NCI-H2196 treated with DMSO at 0.1 percent for 48 hours (cell line): ENCODE measurements around the gene ALG14.

Experiments
- DNase-seq: peaks from one replicate; lab custom pipeline; 2025; ENCODE audit not compliant: unreplicated experiment; lab: John Stamatoyannopoulos, UW

The ALG14 gene

DNA sequence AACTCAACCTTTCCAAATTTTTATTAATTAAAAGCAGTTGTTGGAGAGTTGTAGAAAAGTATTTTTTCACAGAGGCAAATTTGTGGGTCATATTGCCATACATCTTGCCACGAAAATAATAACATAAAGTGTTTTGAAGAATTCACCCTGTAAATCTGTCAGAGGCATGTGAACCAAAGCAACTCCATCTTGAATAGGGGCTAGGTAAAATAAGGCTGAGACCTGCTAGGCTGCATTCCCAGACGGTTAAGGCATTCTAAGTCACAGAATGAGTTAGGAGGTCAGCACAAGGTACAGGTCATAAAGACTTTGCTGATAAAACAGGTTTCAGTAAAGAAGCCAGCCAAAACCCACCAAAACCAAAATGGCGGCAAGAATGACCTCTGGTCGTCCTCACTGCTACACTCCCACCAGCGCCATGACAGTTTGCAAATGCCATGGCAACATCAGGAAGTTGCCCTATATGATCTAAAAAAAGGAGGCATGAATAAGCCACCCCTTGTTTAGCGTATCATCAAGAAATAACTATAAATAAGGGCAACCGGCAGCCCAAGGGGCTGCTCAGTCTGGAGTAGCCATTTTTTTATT is 141.4 kb downstream of the ALG14 start:
- DNase-seq: no peak

DNA sequence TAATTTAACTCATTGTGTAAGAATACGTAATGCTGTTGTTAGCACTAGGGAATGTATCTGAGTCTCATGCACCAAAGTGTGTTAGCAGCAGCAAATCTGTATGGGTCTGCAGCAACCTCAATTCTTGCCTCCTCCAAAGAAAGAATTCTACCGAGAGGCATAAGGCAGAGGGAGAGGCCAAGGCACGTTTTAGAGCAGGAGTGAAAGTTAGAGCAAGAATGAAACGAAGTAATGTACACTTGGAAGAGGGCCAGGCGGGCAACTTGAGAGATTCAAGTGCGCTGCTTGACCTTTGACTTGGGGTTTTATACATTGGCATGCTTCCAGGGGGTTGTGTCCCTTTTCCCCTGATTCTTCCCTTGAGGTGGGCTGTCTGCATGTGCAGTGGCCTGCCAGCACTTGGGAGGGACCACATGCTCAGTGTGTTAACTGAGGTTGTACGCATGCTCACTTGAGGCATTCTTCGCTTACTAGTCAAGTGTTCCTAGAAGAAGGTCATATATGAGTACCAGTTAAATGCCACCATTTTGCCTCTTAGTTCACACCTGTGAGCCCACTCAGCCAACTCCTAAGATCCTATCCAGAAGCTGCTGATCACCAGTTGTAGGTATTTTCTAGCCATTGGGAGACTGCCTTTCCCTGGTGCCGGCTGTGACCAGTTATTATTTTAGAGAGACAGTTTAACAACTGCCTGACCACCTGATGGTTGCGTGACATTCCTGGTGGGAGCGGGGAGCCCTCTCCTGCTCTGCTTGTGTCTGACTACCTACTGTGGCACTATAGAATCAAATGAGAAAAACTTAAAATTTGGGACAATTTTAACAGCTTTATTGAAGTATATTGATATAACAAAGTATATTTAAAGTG is 143.2 kb downstream of the ALG14 start:
- DNase-seq: no peak

DNA sequence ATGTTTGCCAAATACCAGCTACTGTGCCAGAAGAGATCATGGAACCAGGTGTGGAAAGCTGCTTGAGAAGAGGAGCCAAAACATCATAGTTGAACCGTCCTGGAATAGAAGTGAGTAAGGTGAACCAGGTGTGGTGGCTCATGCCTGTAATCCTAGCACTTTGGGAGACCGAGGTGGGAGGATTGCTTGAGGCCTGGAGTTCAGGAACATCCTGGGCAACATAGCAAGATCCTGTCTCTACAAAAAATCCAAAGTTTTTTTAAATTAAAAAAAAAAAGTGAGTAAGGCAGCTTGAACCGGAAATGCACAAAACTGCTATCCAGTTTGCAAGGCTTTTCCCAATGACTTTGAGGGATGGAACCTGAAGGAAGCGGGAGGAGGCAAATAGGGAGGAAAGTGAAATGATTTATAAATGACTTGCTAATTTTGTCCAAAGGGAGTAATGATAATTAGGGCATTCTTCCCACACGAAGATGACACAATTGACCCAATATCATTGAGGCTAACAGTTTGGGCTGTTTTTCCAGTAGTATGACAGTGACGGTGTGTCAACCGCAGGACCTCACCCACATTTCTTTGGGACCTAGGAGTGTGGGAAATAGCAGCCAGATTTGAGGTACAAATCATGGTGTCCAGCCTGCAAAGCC is 144.3 kb downstream of the ALG14 start:
- no peak for DNase-seq

DNA sequence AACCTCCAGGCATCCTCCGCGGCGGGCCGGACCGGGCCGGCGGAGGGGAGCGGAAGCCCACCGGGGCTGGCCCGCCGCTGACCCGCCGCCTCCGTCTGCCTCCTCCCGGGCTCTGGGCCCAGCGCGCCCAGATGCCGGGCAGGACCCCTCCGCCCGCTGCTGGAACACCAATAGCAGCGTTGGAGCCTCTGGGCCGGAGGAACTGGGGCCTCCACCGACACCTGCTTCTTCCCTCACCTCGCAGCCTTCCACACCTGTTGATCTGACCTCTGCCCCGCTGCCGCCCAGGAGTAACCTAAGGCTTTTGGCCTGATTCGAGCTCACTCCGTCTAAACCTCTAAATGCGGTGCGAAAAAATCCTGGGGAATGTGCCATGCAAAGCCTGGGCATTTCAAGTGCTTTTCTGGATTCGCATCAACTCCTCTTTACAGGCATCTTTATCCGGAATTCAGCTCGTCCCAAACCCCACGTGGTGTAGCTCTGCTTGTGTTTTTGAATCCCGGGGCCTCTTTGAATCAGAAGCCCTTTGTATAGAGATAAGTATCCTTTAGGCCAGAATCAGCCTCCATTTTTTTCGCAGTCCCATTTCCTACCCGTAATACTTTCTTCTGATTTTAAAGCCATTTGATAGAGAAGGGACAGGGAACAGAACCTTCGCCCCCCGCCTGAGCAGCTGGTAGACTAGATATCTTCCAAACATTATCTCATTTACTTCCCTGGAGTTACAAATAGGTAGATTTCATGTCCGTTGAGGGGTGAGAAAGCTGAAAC is 145.2 kb downstream of the ALG14 start:
- DNase-seq: peak; percentile 57

DNA sequence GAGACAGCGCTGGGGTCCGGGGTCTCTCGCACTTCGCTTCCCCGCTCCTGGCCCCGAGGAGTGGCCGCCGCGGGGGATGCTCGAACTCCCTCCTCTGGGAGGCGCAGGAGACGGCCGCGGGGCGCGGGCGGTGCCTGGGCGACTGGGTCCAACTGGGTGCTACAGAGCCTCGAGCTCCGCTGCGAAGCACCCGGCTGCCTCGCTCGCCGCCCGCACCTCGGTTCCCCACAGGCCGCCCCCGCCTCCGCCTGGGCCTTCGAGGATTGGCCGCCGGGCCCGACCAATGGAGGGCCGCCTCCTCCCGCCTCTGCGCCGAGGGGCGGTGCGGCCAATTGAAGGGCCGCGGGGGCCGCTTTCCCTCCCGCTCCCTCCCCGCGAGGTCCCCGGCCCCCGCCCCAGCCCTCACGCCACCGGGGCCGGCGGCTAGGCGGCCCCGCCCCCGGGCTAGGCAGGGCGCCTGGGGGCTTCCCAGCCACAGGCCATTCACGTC is 145.8 kb downstream of the ALG14 start, which contains the start of gene CNN3:
TSS of gene CNN3 (minus strand) at position 196 of the 490 bp plus-strand sequence. CDS start 216 bp downstream, outside the sequence.
- DNase-seq: peak; percentile 90

DNA sequence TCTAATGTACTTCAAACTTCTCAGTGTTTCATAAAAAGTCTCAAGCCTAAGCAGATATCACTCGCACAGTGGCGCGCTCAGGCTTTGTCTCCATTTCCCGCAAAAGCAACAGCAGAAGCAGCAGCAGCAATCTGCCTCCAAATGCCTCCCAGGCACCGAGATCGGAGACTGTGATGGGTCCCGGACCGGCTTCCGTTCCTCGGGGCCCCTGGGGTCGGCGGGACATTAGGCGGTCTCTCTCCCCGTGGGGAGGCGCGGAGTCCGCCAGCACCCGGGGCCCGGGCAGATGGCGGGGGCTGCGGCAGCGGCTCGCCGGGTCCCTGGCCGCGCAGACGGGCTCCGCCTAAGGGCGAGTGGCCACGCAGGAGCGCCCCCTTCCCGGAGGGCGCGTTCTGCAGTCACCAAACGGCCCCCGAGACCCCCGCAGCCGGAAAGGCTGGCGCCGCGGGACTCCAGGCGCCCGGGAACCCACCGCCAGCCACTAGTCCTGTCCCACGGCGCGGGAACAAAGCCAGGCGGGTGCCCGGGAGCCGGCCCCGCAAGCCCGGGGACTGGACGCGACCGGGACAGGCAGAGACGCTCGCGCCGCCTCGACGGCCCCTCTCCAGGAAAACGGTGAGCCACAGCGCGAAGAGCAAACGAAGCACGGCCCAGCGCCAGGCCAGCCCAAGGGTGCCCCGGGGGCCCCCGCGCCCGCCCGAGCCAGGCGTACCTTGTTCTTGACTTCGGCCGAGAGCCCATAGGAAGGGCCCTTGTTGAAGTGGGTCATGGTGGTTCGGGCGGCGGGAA is 146.4 kb downstream of the ALG14 start:
- DNase-seq: no peak

DNA sequence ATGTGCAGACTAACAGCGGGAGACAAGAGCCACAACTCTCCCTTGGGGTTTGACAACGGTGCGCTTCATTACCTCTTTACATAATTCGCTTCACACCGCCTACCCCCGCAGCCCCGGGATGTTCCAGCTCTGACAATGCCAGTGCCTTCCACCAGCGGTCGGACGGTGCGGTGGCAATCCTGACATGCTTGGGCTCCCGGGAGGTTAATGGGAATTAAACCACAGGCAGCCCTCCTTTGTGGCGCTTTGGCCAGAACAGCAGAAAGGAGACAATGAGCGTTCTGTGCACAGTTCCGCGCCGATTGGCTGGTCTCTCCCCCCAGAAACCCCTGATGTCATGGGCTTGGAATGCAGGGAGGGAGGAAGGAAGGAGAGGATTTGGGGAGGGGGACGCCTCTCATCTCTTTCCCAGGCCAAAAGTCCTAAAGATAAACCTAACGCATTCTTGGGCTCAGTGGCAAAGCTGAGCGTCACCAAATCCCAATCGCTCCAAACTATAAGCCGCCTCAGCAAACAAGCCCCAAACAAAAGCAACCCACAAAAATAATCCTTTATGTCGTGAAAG is 147.1 kb downstream of the ALG14 start:
- peak; percentile 41 for DNase-seq

DNA sequence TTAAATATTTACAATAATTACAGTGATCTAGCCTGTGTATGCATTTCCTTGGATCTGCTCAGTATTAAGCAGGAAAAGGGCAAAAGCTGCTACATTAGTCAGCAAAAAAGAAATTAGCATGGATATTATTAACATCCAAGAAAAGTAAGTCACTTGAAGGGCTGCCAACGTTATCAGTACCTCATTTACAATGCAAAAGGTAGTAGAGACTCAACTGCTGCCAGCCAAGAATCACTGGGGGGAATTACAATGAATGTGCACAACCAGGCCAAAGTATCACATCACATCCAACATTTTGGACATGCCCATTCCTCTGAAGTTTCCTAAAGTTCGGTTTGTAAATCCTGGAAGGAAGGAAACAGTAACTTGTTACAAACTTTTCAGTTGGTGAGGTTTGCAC is 147.7 kb downstream of the ALG14 start:
- no peak for DNase-seq
